K562 (cell line): ENCODE measurements around the gene S100A1. TPM values are rescaled to one million over a fixed set of nuclear protein-coding genes. Genes with fewer than 3 reads are reported as not detected.

Experiments
- ARID1B ChIP-seq: fragments of 450-650 bp; IDR thresholded peaks from 2 replicates; pipeline ENCODE4 v1.6.1; 2016; ENCODE audit warnings: antibody characterized with exemption, mild to moderate bottlenecking, inconsistent platforms
- CBX2 ChIP-seq: fragments of 200-600 bp; sonication (generic); IDR thresholded peaks from one replicate; pipeline ENCODE4 v1.6.1; 2012; ENCODE audit warnings: mild to moderate bottlenecking, low read length, inconsistent platforms; ENCODE audit not compliant: insufficient read depth, poor library complexity, severe bottlenecking
- EHMT2 ChIP-seq: fragments of 450-650 bp; IDR thresholded peaks from 2 replicates; pipeline ENCODE4 v1.6.1; 2018; ENCODE audit warnings: antibody characterized with exemption
- ESRRA ChIP-seq: fragments of 450-650 bp; IDR thresholded peaks from 2 replicates; pipeline ENCODE4 v1.6.1; 2014; ENCODE audit warnings: low read depth, mild to moderate bottlenecking, moderate library complexity, borderline replicate concordance
- EWSR1 ChIP-seq: fragments of 450-650 bp; IDR thresholded peaks from 2 replicates; pipeline ENCODE4 v1.6.1; 2018; ENCODE audit warnings: borderline replicate concordance, mild to moderate bottlenecking, low read depth, moderate library complexity; ENCODE audit not compliant: partially characterized antibody
- HDAC3 ChIP-seq: fragments of 450-650 bp; IDR thresholded peaks from 2 replicates; pipeline ENCODE4 v1.6.1; 2018; ENCODE audit warnings: borderline replicate concordance, mild to moderate bottlenecking, moderate library complexity; ENCODE audit not compliant: partially characterized antibody
- IFI16 ChIP-seq: fragments of 250-450 bp; sonication (Bioruptor Pico); IDR thresholded peaks from 2 replicates; pipeline ENCODE4 v2.1.2; 2022; ENCODE audit warnings: mild to moderate bottlenecking, inconsistent platforms
- MBD2 ChIP-seq: sonication (generic); IDR thresholded peaks from 2 replicates; pipeline ENCODE4 v1.6.1; 2016; ENCODE audit warnings: low read depth, borderline replicate concordance
- MECOM ChIP-seq: fragments of 250-450 bp; sonication (Bioruptor Pico); IDR thresholded peaks from 2 replicates; pipeline ENCODE4 v1.8.0; 2022; ENCODE audit warnings: inconsistent platforms
- MTA1 ChIP-seq: fragments of 450-650 bp; IDR thresholded peaks from 2 replicates; pipeline ENCODE4 v1.6.1; 2017; ENCODE audit warnings: borderline replicate concordance
- MYC ChIP-seq, 2 experiments: fragments of 250-450 bp in 1 of 2; sonication (Bioruptor Pico) in 1 of 2; IDR thresholded peaks; 2 replicates each; pipeline versions ENCODE4 v1.5.1 to v1.6.1; 2012 to 2021; ENCODE audit warnings: low read depth in 2 of 2, borderline replicate concordance in 1 of 2, improper control_type of control experiment in 1 of 2, low read length in 1 of 2, mild to moderate bottlenecking in 1 of 2, moderate library complexity in 1 of 2
- PCBP1 ChIP-seq: fragments of 200-400 bp; formaldehyde crosslinking; IDR thresholded peaks from 2 replicates; pipeline ENCODE4 v1.6.1; 2018; ENCODE audit warnings: mild to moderate bottlenecking, low read depth, low read length; ENCODE audit not compliant: poor library complexity, severe bottlenecking
- PHB ChIP-seq: fragments of 250-450 bp; sonication (Bioruptor Pico); IDR thresholded peaks from 2 replicates; pipeline ENCODE4 v1.5.0; 2021
- SIN3A ChIP-seq, 2 experiments: fragments of 150-350 bp in 1 of 2; IDR thresholded peaks; 2 replicates each; pipeline ENCODE4 v1.6.1; 2011 to 2016; ENCODE audit warnings: borderline replicate concordance in 2 of 2, low read depth in 2 of 2, low read length in 2 of 2, mild to moderate bottlenecking in 2 of 2, moderate library complexity in 2 of 2; ENCODE audit not compliant: control insufficient read depth in 1 of 2
- SIN3B ChIP-seq: fragments of 450-650 bp; IDR thresholded peaks from 2 replicates; pipeline ENCODE4 v1.6.1; 2017; ENCODE audit warnings: low read depth, mild to moderate bottlenecking, moderate library complexity
- SIX5 ChIP-seq, 2 experiments: IDR thresholded peaks; 2 replicates each; pipeline ENCODE4 v1.6.1; 2011; ENCODE audit warnings: low read length in 2 of 2, borderline replicate concordance in 1 of 2, low read depth in 1 of 2, mild to moderate bottlenecking in 1 of 2, moderate library complexity in 1 of 2; ENCODE audit not compliant: insufficient read depth in 1 of 2
- SMARCA4 ChIP-seq: fragments of 450-650 bp; IDR thresholded peaks from 2 replicates; pipeline ENCODE4 v1.6.1; 2016
- SPI1 ChIP-seq: IDR thresholded peaks from 2 replicates; pipeline ENCODE4 v1.6.1; 2011; ENCODE audit warnings: low read depth, low read length, control low read depth, borderline replicate concordance
- U2AF1 ChIP-seq: fragments of 200-400 bp; formaldehyde crosslinking; optimal IDR thresholded peaks from 2 replicates; pipeline ENCODE3; 2017; ENCODE audit warnings: mild to moderate bottlenecking, low read depth, low read length, moderate library complexity
- ZFPM2 ChIP-seq: fragments of 250-450 bp; sonication (Bioruptor Pico); IDR thresholded peaks from 2 replicates; pipeline ENCODE4 v1.5.1; 2022; ENCODE audit warnings: mild to moderate bottlenecking
- ZNF143 ChIP-seq: sonication (generic); formaldehyde crosslinking; IDR thresholded peaks from 2 replicates; pipeline ENCODE4 v1.9.0; 2022; ENCODE audit warnings: mild to moderate bottlenecking, missing genetic modification reagents
- polyA plus RNA-seq, 8 experiments: library from polyadenylated mRNA; depleted of rRNA in 4 of 8; stranded (reverse) in 5 of 8; unstranded in 3 of 8; fragments of >200 nt; fragmentation: Nextera tagmentation in 2 of 8; fragmentation: Illumina TruSeq in 1 of 8; extraction: Ambion mirVana in 2 of 8; extraction: Trizol in 1 of 8; gene quantifications; 2 replicates each; pipeline versions ENCODE4 v1.2.1 to v1.2.3, GENCODE V29; 2011 to 2014; ENCODE audit warnings: inconsistent platforms in 1 of 8, missing spikeins in 1 of 8
- total RNA-seq, 7 experiments: library from RNA; depleted of rRNA in 6 of 7; stranded (reverse); fragments of >200 nt in 6 of 7; fragmentation: Illumina TruSeq in 2 of 7; extraction: Trizol in 2 of 7; gene quantifications; 2 replicates each; pipeline versions ENCODE4 v1.2.1 to v1.2.3, GENCODE V29; 2011 to 2021; ENCODE audit warnings: low replicate concordance in 1 of 7
- TF ChIP-seq, protein P1 (sequence below): fragments of 200-400 bp; formaldehyde crosslinking; IDR thresholded peaks from 2 replicates; pipeline ENCODE4 v1.6.1; 2017; ENCODE audit warnings: mild to moderate bottlenecking, low read depth, low read length, moderate library complexity
- TF ChIP-seq, protein P2 (sequence below): sonication (generic); formaldehyde crosslinking; IDR thresholded peaks from 2 replicates; pipeline ENCODE4 v1.8.1; 2022; ENCODE audit warnings: missing genetic modification reagents
- TF ChIP-seq, protein P3 (sequence below): sonication (generic); formaldehyde crosslinking; IDR thresholded peaks from 2 replicates; pipeline ENCODE4 v1.8.0; 2022; ENCODE audit warnings: missing genetic modification reagents, mild to moderate bottlenecking, borderline replicate concordance

The S100A1 gene
- total and polyA plus RNA-seq, 9 of the 15 experiments (the other 6 are each of a cell fraction or from before 2014, with no cell fraction given) = 0.44 to 30.1 (median 12.7) TPM

DNA sequence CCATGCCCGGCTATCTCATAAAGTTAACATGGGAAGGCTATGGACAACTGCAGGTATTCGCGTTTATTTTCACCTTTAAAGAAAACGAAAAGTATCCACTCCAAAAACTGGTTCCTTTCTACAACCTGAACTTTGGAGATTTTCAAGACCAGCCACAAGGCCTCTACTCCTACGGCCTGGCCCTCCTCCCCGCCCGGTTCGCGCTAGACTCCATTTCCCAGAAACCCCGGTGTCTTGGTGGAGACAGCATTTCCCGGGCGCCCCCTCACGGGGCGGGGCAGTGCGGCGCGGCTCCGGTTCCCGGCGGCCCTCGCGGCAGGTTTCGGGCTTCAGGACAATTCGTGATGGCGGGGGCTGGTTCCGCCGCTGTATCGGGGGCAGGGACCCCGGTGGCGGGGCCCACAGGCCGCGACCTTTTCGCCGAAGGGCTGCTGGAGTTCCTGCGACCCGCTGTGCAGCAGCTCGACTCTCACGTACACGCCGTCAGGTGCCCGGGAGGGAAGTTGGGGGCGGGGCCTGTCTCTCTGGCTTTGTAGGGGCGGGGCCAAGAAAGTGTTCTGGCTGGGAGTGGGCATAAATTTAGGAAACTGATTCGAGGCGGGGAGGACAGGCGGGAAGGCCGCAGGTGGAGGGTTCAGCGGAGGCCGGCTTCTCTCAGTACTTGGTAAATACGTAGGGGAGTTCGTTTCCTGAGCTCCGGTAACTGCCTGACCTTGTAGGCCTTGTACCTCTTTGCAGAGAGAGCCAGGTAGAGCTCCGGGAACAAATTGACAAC lies 30.4 kb downstream of the S100A1 start, which contains the start of gene SNAPIN (continued):
- TF ChIP-seq, protein P1, sequence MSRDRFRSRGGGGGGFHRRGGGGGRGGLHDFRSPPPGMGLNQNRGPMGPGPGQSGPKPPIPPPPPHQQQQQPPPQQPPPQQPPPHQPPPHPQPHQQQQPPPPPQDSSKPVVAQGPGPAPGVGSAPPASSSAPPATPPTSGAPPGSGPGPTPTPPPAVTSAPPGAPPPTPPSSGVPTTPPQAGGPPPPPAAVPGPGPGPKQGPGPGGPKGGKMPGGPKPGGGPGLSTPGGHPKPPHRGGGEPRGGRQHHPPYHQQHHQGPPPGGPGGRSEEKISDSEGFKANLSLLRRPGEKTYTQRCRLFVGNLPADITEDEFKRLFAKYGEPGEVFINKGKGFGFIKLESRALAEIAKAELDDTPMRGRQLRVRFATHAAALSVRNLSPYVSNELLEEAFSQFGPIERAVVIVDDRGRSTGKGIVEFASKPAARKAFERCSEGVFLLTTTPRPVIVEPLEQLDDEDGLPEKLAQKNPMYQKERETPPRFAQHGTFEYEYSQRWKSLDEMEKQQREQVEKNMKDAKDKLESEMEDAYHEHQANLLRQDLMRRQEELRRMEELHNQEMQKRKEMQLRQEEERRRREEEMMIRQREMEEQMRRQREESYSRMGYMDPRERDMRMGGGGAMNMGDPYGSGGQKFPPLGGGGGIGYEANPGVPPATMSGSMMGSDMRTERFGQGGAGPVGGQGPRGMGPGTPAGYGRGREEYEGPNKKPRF = no peak
- TF ChIP-seq IFI16 (CRISPR knock-in tag) = no peak
- TF ChIP-seq MECOM = no peak
- TF ChIP-seq EWSR1 = no peak
- TF ChIP-seq HDAC3 = no peak
- TF ChIP-seq CBX2 = no peak
- TF ChIP-seq ESRRA = peak; percentile 47; the same call in 1 of the 2 replicates
- TF ChIP-seq EHMT2 = no peak
- peak; percentile 21; the same call in 1 of the 2 replicates for TF ChIP-seq SIN3B
- TF ChIP-seq, protein P2, sequence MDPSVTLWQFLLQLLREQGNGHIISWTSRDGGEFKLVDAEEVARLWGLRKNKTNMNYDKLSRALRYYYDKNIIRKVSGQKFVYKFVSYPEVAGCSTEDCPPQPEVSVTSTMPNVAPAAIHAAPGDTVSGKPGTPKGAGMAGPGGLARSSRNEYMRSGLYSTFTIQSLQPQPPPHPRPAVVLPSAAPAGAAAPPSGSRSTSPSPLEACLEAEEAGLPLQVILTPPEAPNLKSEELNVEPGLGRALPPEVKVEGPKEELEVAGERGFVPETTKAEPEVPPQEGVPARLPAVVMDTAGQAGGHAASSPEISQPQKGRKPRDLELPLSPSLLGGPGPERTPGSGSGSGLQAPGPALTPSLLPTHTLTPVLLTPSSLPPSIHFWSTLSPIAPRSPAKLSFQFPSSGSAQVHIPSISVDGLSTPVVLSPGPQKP (CRISPR knock-in tag) = no peak
- TF ChIP-seq SMARCA4 = no peak
- peak; percentile 66; the same call in 1 of the 2 replicates for TF ChIP-seq MBD2
- TF ChIP-seq ZFPM2 = no peak
- TF ChIP-seq ZNF143 (CRISPR knock-in tag) = peak; percentile 89
- peak; percentile 81 for TF ChIP-seq MYC (IDR thresholded peaks at IDR 0.05; ENCODE audit: low read depth, low read length)
- peak; percentile 23; the same call in 1 of the 2 replicates for TF ChIP-seq MYC (CRISPR knock-in tag; IDR thresholded peaks at IDR 0.05; ENCODE audit: borderline replicate concordance, low read depth)
- 0 out of 2 replicates have a peak, but pooled peaks have one; percentile 8 for TF ChIP-seq SPI1
- TF ChIP-seq U2AF1 = no peak
- TF ChIP-seq SIN3A (IDR thresholded peaks at IDR 0.05; ENCODE audit: borderline replicate concordance in 2 of 2, control insufficient read depth in 1 of 2, low read depth in 2 of 2, low read length in 2 of 2) = no peak
- no peak for TF ChIP-seq PHB (CRISPR knock-in tag)
- TF ChIP-seq, protein P3, sequence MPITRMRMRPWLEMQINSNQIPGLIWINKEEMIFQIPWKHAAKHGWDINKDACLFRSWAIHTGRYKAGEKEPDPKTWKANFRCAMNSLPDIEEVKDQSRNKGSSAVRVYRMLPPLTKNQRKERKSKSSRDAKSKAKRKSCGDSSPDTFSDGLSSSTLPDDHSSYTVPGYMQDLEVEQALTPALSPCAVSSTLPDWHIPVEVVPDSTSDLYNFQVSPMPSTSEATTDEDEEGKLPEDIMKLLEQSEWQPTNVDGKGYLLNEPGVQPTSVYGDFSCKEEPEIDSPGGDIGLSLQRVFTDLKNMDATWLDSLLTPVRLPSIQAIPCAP (CRISPR knock-in tag) = no peak
- TF ChIP-seq MTA1 = 0 out of 2 replicates have a peak, but pooled peaks have one; percentile 22
- TF ChIP-seq ARID1B = no peak
- TF ChIP-seq SIX5 (IDR thresholded peaks at IDR 0.05; ENCODE audit: borderline replicate concordance in 1 of 2, insufficient read depth in 1 of 2, low read depth in 1 of 2, low read length in 2 of 2) = peak; percentile 72 to 87
- peak; percentile 52 for TF ChIP-seq PCBP1
